Neuronal stem cell (in vitro differentiated cells): Measurements from ENCODE around the gene NBAS.

Source experiments
- DNase-seq: peaks from one replicate; pipeline ENCODE4 v3.0.0-alpha.2; 2013; ENCODE audit warnings: low spot score
- H2AFZ ChIP-seq: one replicate; pipeline ENCODE4 v1.6.1; 2013; ENCODE audit warnings: mild to moderate bottlenecking, low read length, inconsistent platforms
- H2AK5ac ChIP-seq: 2 replicates; pipeline ENCODE4 v1.6.1; 2013; ENCODE audit warnings: low read depth, mild to moderate bottlenecking, inconsistent platforms, low read length, moderate library complexity, mixed read lengths
- H2BK120ac ChIP-seq: 2 replicates; pipeline ENCODE4 v1.6.1; 2013; ENCODE audit warnings: low read depth, mild to moderate bottlenecking, inconsistent platforms, low read length, moderate library complexity, mixed read lengths
- H2BK12ac ChIP-seq: one replicate; pipeline ENCODE4 v1.6.1; 2013; ENCODE audit warnings: low read length, inconsistent platforms
- H2BK15ac ChIP-seq: 2 replicates; pipeline ENCODE4 v1.6.1; 2013; ENCODE audit warnings: mild to moderate bottlenecking, low read length, inconsistent platforms, mixed read lengths
- H2BK5ac ChIP-seq: one replicate; pipeline ENCODE4 v1.6.1; 2013; ENCODE audit warnings: inconsistent platforms, mild to moderate bottlenecking, low read length, moderate library complexity
- H3K14ac ChIP-seq: one replicate; pipeline ENCODE4 v1.6.1; 2013; ENCODE audit warnings: low read length, inconsistent platforms
- H3K18ac ChIP-seq: 2 replicates; pipeline ENCODE4 v1.6.1; 2013; ENCODE audit warnings: low read length, inconsistent platforms
- H3K23ac ChIP-seq: 2 replicates; pipeline ENCODE4 v1.6.1; 2013; ENCODE audit warnings: low read depth, mild to moderate bottlenecking, mixed read lengths, low read length, inconsistent platforms; ENCODE audit not compliant: poor library complexity
- H3K27ac ChIP-seq: replicated peaks from 3 replicates; pipeline ENCODE4 v1.5.1; 2013; ENCODE audit warnings: low read length, inconsistent platforms
- H3K27me3 ChIP-seq, 3 experiments: 2 replicates each; pipeline ENCODE4 v1.6.1; 2013; ENCODE audit warnings: low read length in 3 of 3, mild to moderate bottlenecking in 2 of 3, inconsistent platforms in 1 of 3, low read depth in 1 of 3, mixed read lengths in 1 of 3, moderate library complexity in 1 of 3; ENCODE audit not compliant: control insufficient read depth in 3 of 3, insufficient read depth in 3 of 3
- H3K36me3 ChIP-seq, 2 donors: replicated peaks in 1 of 2; 2 replicates each; pipeline ENCODE4 v1.6.1; 2013; ENCODE audit warnings: low read length in 2 of 2; ENCODE audit not compliant: control insufficient read depth in 2 of 2, insufficient read depth in 2 of 2
- H3K4ac ChIP-seq: 2 replicates; pipeline ENCODE4 v1.6.1; 2013; ENCODE audit warnings: inconsistent platforms, mild to moderate bottlenecking, low read length, moderate library complexity
- H3K4me1 ChIP-seq, 2 donors: 1 replicate in 1 of 2; 2 replicates in 1 of 2; pipeline ENCODE4 v1.6.1; 2013; ENCODE audit warnings: low read length in 2 of 2, low read depth in 1 of 2; ENCODE audit not compliant: control insufficient read depth in 2 of 2, insufficient read depth in 1 of 2
- H3K4me2 ChIP-seq: one replicate; pipeline ENCODE4 v1.6.1; 2013; ENCODE audit warnings: mild to moderate bottlenecking, low read length, inconsistent platforms; ENCODE audit not compliant: insufficient read depth, poor library complexity, severe bottlenecking
- H3K4me3 ChIP-seq, 2 donors: 2 replicates each; pipeline ENCODE4 v1.5.1; 2013; ENCODE audit warnings: low read length in 2 of 2, mild to moderate bottlenecking in 2 of 2, inconsistent platforms in 1 of 2, moderate library complexity in 1 of 2
- H3K79me1 ChIP-seq: one replicate; pipeline ENCODE4 v1.6.1; 2013; ENCODE audit warnings: low read depth, mild to moderate bottlenecking, inconsistent platforms, low read length, moderate library complexity
- H3K9ac ChIP-seq: one replicate; pipeline ENCODE4 v1.6.1; 2013; ENCODE audit warnings: mild to moderate bottlenecking, low read depth, low read length, inconsistent platforms; ENCODE audit not compliant: poor library complexity
- H3K9me3 ChIP-seq, 2 donors: replicated peaks in 1 of 2; 2 replicates each; pipeline versions ENCODE3 to v1.6.1; 2013; ENCODE audit warnings: low read length in 2 of 2, mild to moderate bottlenecking in 2 of 2, inconsistent platforms in 1 of 2, low read depth in 1 of 2, mixed read lengths in 1 of 2, moderate library complexity in 1 of 2; ENCODE audit not compliant: control insufficient read depth in 2 of 2, insufficient read depth in 1 of 2
- H4K8ac ChIP-seq: one replicate; pipeline ENCODE4 v1.6.1; 2013; ENCODE audit warnings: low read depth, mild to moderate bottlenecking, inconsistent platforms, low read length, moderate library complexity
- H4K91ac ChIP-seq: one replicate; pipeline ENCODE4 v1.6.1; 2013; ENCODE audit warnings: low read length, low read depth, mild to moderate bottlenecking, inconsistent platforms; ENCODE audit not compliant: poor library complexity
- WGBS, 2 donors: extraction: QIAGEN DNeasy Blood & Tissue Kit; methylation state at CpG; one replicate each; pipeline ENCODE4 v1.1.7; 2013; ENCODE audit warnings: missing lambda C conversion rate in 2 of 2, mixed read lengths in 1 of 2; ENCODE audit not compliant: insufficient read length in 2 of 2, insufficient replicate concordance in 1 of 2; ENCODE audit errors: extremely low coverage in 2 of 2; 5-methylcytosine and 5-hydroxymethylcytosine counted together

The NBAS gene

GRCh38 chr2:15546297-15547098 is 14.6 kb downstream of the NBAS start:
- H3K9ac ChIP-seq: no peak overlapping the region
- H3K27ac ChIP-seq: no peak overlapping the region
- no peak overlapping the region for H4K8ac ChIP-seq
- no peaks in the 10 kb centered on the region for H3K27me3 ChIP-seq
- no peak overlapping the region for H3K18ac ChIP-seq
- H3K4me3 ChIP-seq: no peak overlapping the region
- H2AFZ ChIP-seq: no peak overlapping the region
- no peak for DNase-seq
- no peak overlapping the region for H3K4me2 ChIP-seq
- WGBS, 2 donors: no CpG with 5 or more reads among the region's 11 CpGs
- H4K91ac ChIP-seq: no peak overlapping the region
- H3K23ac ChIP-seq: no peak overlapping the region
- no peak overlapping the region for H2BK15ac ChIP-seq
- H3K9me3 ChIP-seq: peaks cover 0 to 3% of the 10 kb centered on the region in 2 donors
- no peak overlapping the region for H3K14ac ChIP-seq
- no peak overlapping the region for H2BK5ac ChIP-seq
- no peaks in the 10 kb centered on the region for H3K79me1 ChIP-seq
- H2AK5ac ChIP-seq: no peak overlapping the region
- no peak overlapping the region for H2BK120ac ChIP-seq
- H2BK12ac ChIP-seq: no peak overlapping the region
- H3K36me3 ChIP-seq: peaks cover 0 to 33% of the 10 kb centered on the region in 2 donors
- peaks cover 0 to 2% of the 10 kb centered on the region in 2 donors for H3K4me1 ChIP-seq
- H3K4ac ChIP-seq: no peak overlapping the region

- Histone ChIP-seq H3K27ac (no peak overlapping the region), H3K79me1 (no peaks in the 10 kb centered on the region), H3K27me3 (no peaks in the 10 kb centered on the region), H3K4me2 (no peak overlapping the region), H2AFZ (no peak overlapping the region), H3K18ac (no peak overlapping the region), H4K8ac (no peak overlapping the region), H3K4me1 (peaks cover 0 to 2% of the 10 kb centered on the region in 2 donors), H2BK12ac (no peak overlapping the region), H3K9me3 (peaks cover 0 to 5% of the 10 kb centered on the region in 2 donors), H2BK5ac (no peak overlapping the region), H3K4ac (no peak overlapping the region), H3K4me3 (no peak overlapping the region), H2BK15ac (no peak overlapping the region), H3K23ac (no peak overlapping the region), H4K91ac (no peak overlapping the region), H2BK120ac (no peak overlapping the region), H2AK5ac (no peak overlapping the region), H3K36me3 (peaks cover 3 to 23% of the 10 kb centered on the region in 2 donors), H3K9ac (no peak overlapping the region), H3K14ac (no peak overlapping the region)
- no CpG with 5 or more reads among the region's 2 CpGs for WGBS, 2 donors
- no peak for DNase-seq
Observed at GRCh38 chr2:15544227-15544626, 16.9 kb downstream of the NBAS start.

- H3K4me2 ChIP-seq: no peak overlapping the region
- H2AK5ac ChIP-seq: no peak overlapping the region
- H3K79me1 ChIP-seq: no peaks in the 10 kb centered on the region
- no peak overlapping the region for H2AFZ ChIP-seq
- peaks cover 0 to 2% of the 10 kb centered on the region in 2 donors for H3K4me1 ChIP-seq
- H3K4ac ChIP-seq: no peak overlapping the region
- H4K91ac ChIP-seq: no peak overlapping the region
- H2BK15ac ChIP-seq: no peak overlapping the region
- peaks cover 3 to 22% of the 10 kb centered on the region in 2 donors for H3K36me3 ChIP-seq
- no peak overlapping the region for H3K4me3 ChIP-seq
- no peaks in the 10 kb centered on the region for H3K27me3 ChIP-seq
- no peak overlapping the region for H3K23ac ChIP-seq
- no CpG with 5 or more reads among the region's 6 CpGs for WGBS, 2 donors
- no peak overlapping the region for H3K14ac ChIP-seq
- H3K27ac ChIP-seq: no peak overlapping the region
- no peak for DNase-seq
- no peak overlapping the region for H2BK12ac ChIP-seq
- no peak overlapping the region for H3K9ac ChIP-seq
- H2BK5ac ChIP-seq: no peak overlapping the region
- H3K9me3 ChIP-seq: peaks cover 0 to 5% of the 10 kb centered on the region in 2 donors
- no peak overlapping the region for H4K8ac ChIP-seq
- H2BK120ac ChIP-seq: no peak overlapping the region
- no peak overlapping the region for H3K18ac ChIP-seq
Observed at GRCh38 chr2:15543541-15543940, 17.6 kb downstream of the NBAS start.

GRCh38 chr2:15543053-15543452 is 18.1 kb downstream of the NBAS start:
- no peak overlapping the region for H3K4ac ChIP-seq
- H3K18ac ChIP-seq: no peak overlapping the region
- no peaks in the 10 kb centered on the region for H3K27me3 ChIP-seq
- no peak overlapping the region for H3K27ac ChIP-seq
- WGBS, 2 donors: no CpG with 5 or more reads among the region's 3 CpGs
- peaks cover 0 to 5% of the 10 kb centered on the region in 2 donors for H3K9me3 ChIP-seq
- H3K4me2 ChIP-seq: no peak overlapping the region
- no peak overlapping the region for H4K91ac ChIP-seq
- H3K14ac ChIP-seq: no peak overlapping the region
- peaks cover 0 to 2% of the 10 kb centered on the region in 2 donors for H3K4me1 ChIP-seq
- H3K79me1 ChIP-seq: no peaks in the 10 kb centered on the region
- no peak for DNase-seq
- H2BK5ac ChIP-seq: no peak overlapping the region
- no peak overlapping the region for H4K8ac ChIP-seq
- H2BK15ac ChIP-seq: no peak overlapping the region
- no peak overlapping the region for H3K9ac ChIP-seq
- no peak overlapping the region for H3K23ac ChIP-seq
- no peak overlapping the region for H2AK5ac ChIP-seq
- peaks cover 3 to 23% of the 10 kb centered on the region in 2 donors for H3K36me3 ChIP-seq
- H3K4me3 ChIP-seq: no peak overlapping the region
- no peak overlapping the region for H2BK120ac ChIP-seq
- no peak overlapping the region for H2BK12ac ChIP-seq
- H2AFZ ChIP-seq: no peak overlapping the region
